H1 (cell line): Measurements from ENCODE around the gene MPST. TPM values are rescaled to one million over a fixed set of nuclear protein-coding genes. Genes with fewer than 3 reads are reported as not detected.

ENCODE experiments used
- BRCA1 ChIP-seq: IDR thresholded peaks from 2 replicates; pipeline ENCODE4 v1.6.1; 2012; ENCODE audit warnings: low read depth, low read length, improper control_type of control experiment
- EZH2 ChIP-seq: fragments of 200-600 bp; sonication (generic); IDR thresholded peaks from 2 replicates; pipeline ENCODE4 v1.7.1; 2012; ENCODE audit warnings: low read depth, mild to moderate bottlenecking, moderate library complexity, low read length, inconsistent platforms; ENCODE audit not compliant: severe bottlenecking
- PHF8 ChIP-seq: fragments of 200-600 bp; sonication (generic); conservative IDR thresholded peaks from 2 replicates; pipeline ENCODE4 v1.7.1; 2012; ENCODE audit warnings: low read depth, mild to moderate bottlenecking, inconsistent platforms, low read length, moderate library complexity
- SAP30 ChIP-seq: fragments of 300-600 bp; sonication (generic); IDR thresholded peaks from 2 replicates; pipeline ENCODE4 v1.7.1; 2012; ENCODE audit warnings: low read length, moderate library complexity, mild to moderate bottlenecking, inconsistent platforms; ENCODE audit not compliant: insufficient read depth, insufficient replicate concordance
- polyA plus RNA-seq, 7 experiments: library from polyadenylated mRNA; depleted of rRNA in 3 of 7; stranded (reverse) in 5 of 7; unstranded in 2 of 7; fragments of >200 nt in 5 of 7; fragments of 200-250 nt in 2 of 7; gene quantifications; 1 replicate in 5 of 7; 2 replicates in 1 of 7; 4 replicates in 1 of 7; pipeline versions ENCODE4 v1.2.1 to v1.2.3, GENCODE V29; 2011 to 2013; ENCODE audit warnings: missing spikeins in 2 of 7, mixed read lengths in 2 of 7
- total RNA-seq: library from RNA; stranded (reverse); fragmentation: NEBNext Ultra II Directional; extraction: Animal tissue kit (Norgen Biotek cat#: 25700); gene quantifications from 2 replicates; pipeline ENCODE4 v1.2.1, GENCODE V29; 2021
- TF ChIP-seq, protein P1 (sequence below): fragments of 300-600 bp; sonication (generic); IDR thresholded peaks from 2 replicates; pipeline ENCODE4 v1.7.1; 2012; ENCODE audit warnings: low read length, moderate library complexity, mild to moderate bottlenecking, inconsistent platforms; ENCODE audit not compliant: insufficient replicate concordance
- TF ChIP-seq, protein P2 (sequence below): IDR thresholded peaks from 2 replicates; pipeline ENCODE4 v1.6.1; 2012; ENCODE audit warnings: inconsistent platforms
- TF ChIP-seq, protein P3 (sequence below): IDR thresholded peaks from 2 replicates; pipeline ENCODE4 v1.6.1; 2012; ENCODE audit warnings: low read length, inconsistent platforms

Gene MPST
- total and polyA plus RNA-seq, 2 of the 8 experiments (the other 6 are each of a cell fraction or from before 2014, with no cell fraction given): 86.0 to 124 TPM

DNA sequence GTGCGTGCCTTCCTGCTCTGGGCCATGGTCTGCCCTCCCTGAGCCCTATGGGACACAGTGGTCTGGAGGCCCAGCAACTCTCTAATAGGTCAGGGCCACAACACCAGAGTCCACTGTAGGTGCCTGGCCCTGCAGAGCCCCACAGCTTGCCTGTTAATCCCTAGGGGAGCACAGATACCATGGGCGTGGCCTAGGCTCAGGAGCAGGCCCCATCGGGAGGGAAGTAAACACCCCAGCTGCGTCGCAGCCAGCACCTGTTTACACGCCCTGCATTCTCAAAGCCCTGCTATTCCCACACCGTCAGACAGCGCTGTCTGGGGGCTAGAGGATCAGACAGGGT is 34.5 kb downstream of the MPST start (continued):
- TF ChIP-seq, protein P1, sequence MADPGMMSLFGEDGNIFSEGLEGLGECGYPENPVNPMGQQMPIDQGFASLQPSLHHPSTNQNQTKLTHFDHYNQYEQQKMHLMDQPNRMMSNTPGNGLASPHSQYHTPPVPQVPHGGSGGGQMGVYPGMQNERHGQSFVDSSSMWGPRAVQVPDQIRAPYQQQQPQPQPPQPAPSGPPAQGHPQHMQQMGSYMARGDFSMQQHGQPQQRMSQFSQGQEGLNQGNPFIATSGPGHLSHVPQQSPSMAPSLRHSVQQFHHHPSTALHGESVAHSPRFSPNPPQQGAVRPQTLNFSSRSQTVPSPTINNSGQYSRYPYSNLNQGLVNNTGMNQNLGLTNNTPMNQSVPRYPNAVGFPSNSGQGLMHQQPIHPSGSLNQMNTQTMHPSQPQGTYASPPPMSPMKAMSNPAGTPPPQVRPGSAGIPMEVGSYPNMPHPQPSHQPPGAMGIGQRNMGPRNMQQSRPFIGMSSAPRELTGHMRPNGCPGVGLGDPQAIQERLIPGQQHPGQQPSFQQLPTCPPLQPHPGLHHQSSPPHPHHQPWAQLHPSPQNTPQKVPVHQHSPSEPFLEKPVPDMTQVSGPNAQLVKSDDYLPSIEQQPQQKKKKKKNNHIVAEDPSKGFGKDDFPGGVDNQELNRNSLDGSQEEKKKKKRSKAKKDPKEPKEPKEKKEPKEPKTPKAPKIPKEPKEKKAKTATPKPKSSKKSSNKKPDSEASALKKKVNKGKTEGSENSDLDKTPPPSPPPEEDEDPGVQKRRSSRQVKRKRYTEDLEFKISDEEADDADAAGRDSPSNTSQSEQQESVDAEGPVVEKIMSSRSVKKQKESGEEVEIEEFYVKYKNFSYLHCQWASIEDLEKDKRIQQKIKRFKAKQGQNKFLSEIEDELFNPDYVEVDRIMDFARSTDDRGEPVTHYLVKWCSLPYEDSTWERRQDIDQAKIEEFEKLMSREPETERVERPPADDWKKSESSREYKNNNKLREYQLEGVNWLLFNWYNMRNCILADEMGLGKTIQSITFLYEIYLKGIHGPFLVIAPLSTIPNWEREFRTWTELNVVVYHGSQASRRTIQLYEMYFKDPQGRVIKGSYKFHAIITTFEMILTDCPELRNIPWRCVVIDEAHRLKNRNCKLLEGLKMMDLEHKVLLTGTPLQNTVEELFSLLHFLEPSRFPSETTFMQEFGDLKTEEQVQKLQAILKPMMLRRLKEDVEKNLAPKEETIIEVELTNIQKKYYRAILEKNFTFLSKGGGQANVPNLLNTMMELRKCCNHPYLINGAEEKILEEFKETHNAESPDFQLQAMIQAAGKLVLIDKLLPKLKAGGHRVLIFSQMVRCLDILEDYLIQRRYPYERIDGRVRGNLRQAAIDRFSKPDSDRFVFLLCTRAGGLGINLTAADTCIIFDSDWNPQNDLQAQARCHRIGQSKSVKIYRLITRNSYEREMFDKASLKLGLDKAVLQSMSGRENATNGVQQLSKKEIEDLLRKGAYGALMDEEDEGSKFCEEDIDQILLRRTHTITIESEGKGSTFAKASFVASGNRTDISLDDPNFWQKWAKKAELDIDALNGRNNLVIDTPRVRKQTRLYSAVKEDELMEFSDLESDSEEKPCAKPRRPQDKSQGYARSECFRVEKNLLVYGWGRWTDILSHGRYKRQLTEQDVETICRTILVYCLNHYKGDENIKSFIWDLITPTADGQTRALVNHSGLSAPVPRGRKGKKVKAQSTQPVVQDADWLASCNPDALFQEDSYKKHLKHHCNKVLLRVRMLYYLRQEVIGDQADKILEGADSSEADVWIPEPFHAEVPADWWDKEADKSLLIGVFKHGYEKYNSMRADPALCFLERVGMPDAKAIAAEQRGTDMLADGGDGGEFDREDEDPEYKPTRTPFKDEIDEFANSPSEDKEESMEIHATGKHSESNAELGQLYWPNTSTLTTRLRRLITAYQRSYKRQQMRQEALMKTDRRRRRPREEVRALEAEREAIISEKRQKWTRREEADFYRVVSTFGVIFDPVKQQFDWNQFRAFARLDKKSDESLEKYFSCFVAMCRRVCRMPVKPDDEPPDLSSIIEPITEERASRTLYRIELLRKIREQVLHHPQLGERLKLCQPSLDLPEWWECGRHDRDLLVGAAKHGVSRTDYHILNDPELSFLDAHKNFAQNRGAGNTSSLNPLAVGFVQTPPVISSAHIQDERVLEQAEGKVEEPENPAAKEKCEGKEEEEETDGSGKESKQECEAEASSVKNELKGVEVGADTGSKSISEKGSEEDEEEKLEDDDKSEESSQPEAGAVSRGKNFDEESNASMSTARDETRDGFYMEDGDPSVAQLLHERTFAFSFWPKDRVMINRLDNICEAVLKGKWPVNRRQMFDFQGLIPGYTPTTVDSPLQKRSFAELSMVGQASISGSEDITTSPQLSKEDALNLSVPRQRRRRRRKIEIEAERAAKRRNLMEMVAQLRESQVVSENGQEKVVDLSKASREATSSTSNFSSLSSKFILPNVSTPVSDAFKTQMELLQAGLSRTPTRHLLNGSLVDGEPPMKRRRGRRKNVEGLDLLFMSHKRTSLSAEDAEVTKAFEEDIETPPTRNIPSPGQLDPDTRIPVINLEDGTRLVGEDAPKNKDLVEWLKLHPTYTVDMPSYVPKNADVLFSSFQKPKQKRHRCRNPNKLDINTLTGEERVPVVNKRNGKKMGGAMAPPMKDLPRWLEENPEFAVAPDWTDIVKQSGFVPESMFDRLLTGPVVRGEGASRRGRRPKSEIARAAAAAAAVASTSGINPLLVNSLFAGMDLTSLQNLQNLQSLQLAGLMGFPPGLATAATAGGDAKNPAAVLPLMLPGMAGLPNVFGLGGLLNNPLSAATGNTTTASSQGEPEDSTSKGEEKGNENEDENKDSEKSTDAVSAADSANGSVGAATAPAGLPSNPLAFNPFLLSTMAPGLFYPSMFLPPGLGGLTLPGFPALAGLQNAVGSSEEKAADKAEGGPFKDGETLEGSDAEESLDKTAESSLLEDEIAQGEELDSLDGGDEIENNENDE: no peak
- TF ChIP-seq SAP30 (no peak), BRCA1 (no peak), EZH2 (no peak), PHF8 (no peak)
- TF ChIP-seq, protein P2, sequence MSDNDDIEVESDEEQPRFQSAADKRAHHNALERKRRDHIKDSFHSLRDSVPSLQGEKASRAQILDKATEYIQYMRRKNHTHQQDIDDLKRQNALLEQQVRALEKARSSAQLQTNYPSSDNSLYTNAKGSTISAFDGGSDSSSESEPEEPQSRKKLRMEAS: no peak
- TF ChIP-seq, protein P3, sequence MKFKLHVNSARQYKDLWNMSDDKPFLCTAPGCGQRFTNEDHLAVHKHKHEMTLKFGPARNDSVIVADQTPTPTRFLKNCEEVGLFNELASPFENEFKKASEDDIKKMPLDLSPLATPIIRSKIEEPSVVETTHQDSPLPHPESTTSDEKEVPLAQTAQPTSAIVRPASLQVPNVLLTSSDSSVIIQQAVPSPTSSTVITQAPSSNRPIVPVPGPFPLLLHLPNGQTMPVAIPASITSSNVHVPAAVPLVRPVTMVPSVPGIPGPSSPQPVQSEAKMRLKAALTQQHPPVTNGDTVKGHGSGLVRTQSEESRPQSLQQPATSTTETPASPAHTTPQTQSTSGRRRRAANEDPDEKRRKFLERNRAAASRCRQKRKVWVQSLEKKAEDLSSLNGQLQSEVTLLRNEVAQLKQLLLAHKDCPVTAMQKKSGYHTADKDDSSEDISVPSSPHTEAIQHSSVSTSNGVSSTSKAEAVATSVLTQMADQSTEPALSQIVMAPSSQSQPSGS: no peak
